Measurements from ENCODE around the gene FAM161B. TPM values are rescaled to one million over a fixed set of nuclear protein-coding genes. Genes with fewer than 3 reads are reported as not detected.

FAM161B gene
- total and polyA plus RNA-seq, 2 of the 13 experiments (the other 11 are each of a cell fraction or from before 2014, with no cell fraction given) = 1.6 to 2.0 TPM

DNA sequence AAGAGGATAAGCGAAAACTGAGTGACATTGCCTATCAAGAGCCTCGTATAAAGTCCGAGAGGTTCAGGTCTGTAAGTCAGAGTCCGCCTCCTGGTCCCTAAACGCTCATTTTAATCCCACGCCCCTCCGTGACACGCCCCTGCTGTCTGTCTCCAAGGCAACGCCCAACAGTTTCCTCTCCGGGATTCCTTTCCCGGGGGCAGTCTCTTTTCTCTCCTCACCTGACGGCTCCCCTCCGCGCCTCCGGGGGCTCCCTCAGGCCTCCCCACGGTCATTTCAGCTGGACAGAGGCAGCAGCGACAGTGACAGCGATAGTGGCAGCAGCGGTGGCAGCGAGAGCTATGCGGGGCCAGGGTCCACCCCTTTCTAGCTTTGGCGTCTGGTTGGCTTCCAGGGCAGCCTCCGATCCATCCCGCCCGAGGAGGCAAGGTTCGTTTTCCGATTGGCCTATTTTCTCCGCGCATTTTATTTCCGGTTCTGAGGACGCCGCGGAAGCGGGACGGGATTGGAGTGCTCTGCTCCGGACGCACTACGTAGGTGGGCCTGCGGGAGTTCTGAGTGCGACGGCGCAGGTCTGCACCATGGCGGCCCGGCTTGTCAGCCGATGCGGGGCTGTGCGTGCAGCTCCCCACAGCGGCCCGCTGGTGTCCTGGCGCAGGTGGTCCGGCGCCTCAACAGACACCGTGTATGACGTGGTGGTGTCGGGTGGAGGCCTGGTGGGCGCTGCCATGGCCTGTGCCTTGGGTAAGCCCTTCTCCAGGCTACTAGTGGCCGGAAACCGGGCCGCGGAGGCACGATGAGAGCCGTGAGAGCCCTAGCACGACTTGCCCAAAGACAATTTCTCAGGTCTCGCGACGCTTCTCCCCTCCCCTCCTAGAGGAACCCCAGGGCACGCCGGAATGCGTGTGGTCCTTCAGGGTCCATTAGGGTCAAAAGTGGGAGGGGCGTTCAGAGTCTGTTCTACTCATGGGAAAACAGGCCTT, at the start of gene FAM161B, which contains the start of gene COQ6 (continued):
- TF ChIP-seq, protein P1, sequence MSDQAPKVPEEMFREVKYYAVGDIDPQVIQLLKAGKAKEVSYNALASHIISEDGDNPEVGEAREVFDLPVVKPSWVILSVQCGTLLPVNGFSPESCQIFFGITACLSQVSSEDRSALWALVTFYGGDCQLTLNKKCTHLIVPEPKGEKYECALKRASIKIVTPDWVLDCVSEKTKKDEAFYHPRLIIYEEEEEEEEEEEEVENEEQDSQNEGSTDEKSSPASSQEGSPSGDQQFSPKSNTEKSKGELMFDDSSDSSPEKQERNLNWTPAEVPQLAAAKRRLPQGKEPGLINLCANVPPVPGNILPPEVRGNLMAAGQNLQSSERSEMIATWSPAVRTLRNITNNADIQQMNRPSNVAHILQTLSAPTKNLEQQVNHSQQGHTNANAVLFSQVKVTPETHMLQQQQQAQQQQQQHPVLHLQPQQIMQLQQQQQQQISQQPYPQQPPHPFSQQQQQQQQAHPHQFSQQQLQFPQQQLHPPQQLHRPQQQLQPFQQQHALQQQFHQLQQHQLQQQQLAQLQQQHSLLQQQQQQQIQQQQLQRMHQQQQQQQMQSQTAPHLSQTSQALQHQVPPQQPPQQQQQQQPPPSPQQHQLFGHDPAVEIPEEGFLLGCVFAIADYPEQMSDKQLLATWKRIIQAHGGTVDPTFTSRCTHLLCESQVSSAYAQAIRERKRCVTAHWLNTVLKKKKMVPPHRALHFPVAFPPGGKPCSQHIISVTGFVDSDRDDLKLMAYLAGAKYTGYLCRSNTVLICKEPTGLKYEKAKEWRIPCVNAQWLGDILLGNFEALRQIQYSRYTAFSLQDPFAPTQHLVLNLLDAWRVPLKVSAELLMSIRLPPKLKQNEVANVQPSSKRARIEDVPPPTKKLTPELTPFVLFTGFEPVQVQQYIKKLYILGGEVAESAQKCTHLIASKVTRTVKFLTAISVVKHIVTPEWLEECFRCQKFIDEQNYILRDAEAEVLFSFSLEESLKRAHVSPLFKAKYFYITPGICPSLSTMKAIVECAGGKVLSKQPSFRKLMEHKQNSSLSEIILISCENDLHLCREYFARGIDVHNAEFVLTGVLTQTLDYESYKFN (CRISPR knock-in tag; conservative IDR thresholded peaks at IDR 0.05) = peak; percentile 69
- TF ChIP-seq GFI1 (CRISPR knock-in tag; IDR thresholded peaks at IDR 0.05; ENCODE audit: borderline replicate concordance) = no peak; the same call in 1 of the 2 replicates
- peak; percentile 29; the same call in 1 of the 2 replicates for TF ChIP-seq ZC3H4 (CRISPR knock-in tag; IDR thresholded peaks at IDR 0.05; ENCODE audit: borderline replicate concordance)
- no peak for TF ChIP-seq ZNF496 (CRISPR knock-in tag; IDR thresholded peaks at IDR 0.05; ENCODE audit: insufficient replicate concordance)
- TF ChIP-seq ZNF619 (CRISPR knock-in tag; IDR thresholded peaks at IDR 0.05) = peak; percentile 25; the same call in 1 of the 2 replicates
- no peak for TF ChIP-seq ZNF121 (CRISPR knock-in tag; IDR thresholded peaks at IDR 0.05)
- TF ChIP-seq SIX1 (CRISPR knock-in tag; IDR thresholded peaks at IDR 0.05; ENCODE audit: borderline replicate concordance) = peak; percentile 24
- peak; percentile 97 for TF ChIP-seq ARID4A (CRISPR knock-in tag; IDR thresholded peaks at IDR 0.05; ENCODE audit: borderline replicate concordance)
- no peak for TF ChIP-seq SAFB2 (CRISPR knock-in tag; IDR thresholded peaks at IDR 0.05; ENCODE audit: borderline replicate concordance, low read depth)
- no peak for TF ChIP-seq PRMT3 (CRISPR knock-in tag; IDR thresholded peaks at IDR 0.05; ENCODE audit: borderline replicate concordance, low read depth)
- TF ChIP-seq KDM3A (CRISPR knock-in tag; IDR thresholded peaks at IDR 0.05; ENCODE audit: low read depth) = no peak
- TF ChIP-seq, protein P2, sequence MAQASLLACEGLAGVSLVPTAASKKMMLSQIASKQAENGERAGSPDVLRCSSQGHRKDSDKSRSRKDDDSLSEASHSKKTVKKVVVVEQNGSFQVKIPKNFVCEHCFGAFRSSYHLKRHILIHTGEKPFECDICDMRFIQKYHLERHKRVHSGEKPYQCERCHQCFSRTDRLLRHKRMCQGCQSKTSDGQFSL (CRISPR knock-in tag; IDR thresholded peaks at IDR 0.05) = no peak
- no peak for TF ChIP-seq PREB (CRISPR knock-in tag; IDR thresholded peaks at IDR 0.05)
- peak; percentile 68 for TF ChIP-seq PHF5A (CRISPR knock-in tag; IDR thresholded peaks at IDR 0.05; ENCODE audit: low read depth, unreplicated experiment)
- TF ChIP-seq AGO1 (IDR thresholded peaks at IDR 0.05; ENCODE audit: low read depth, low read length, poor library complexity, severe bottlenecking) = peak; percentile 66
- peak; percentile 76; the same call in 1 of the 2 replicates for TF ChIP-seq SNAPC2 (CRISPR knock-in tag; IDR thresholded peaks at IDR 0.05)
- peak; percentile 79; the same call in 1 of the 2 replicates for TF ChIP-seq IRF2 (CRISPR knock-in tag; IDR thresholded peaks at IDR 0.05)

Data from HepG2 (cell line).